CD4-positive, alpha-beta T cell treated with Interleukin-17A for 4 hours (primary cell): ENCODE measurements around the gene SMTNL1.
A peak's percentile ranks its signal among the peaks of the same experiment; 100 is the strongest.

Experiments used
- DNase-seq: peaks from one replicate; pipeline ENCODE4 v3.0.0-alpha.2; 2020; ENCODE audit warnings: mixed read lengths

Gene SMTNL1

DNA sequence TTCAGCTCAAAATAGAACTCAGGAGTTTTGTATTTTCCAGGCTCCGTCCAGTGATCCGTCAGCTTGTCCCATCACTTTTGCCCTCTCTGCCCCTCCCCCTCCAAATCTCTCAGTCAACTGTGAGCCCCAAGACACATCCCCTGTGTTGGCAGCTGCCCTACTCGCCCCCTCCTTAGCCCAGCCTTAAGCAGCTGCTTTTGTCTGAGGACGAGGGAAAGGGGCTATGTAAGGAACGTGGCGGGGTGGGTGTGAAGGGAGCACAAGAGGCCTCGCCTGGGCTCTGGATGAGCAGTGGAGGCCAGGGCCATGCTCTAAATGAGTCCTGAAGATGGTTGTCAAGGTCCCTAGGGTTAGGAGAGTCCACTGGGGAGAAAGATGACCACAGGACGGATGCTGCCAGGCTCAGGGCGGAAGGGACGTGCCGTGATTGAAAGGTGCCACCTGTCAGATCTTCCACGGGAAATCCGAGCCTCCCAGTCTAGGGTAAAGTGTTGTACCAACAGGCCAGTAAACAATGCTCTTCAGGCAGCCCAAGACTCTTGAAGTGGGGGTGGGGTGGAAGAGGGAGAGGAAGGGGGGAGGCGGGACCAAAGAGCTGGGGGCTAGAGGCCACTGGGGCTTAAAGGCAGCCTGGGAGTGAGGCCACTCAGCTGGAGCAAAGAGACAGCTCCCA is at the start of gene SMTNL1:
TSS of gene SMTNL1 (plus strand) at position 649 of the 673 bp plus-strand sequence. CDS start 5,048 bp downstream, outside the sequence.
- no peak for DNase-seq

- DNase-seq = no peak
Measured at GRCh38 chr11:57487920-57488659, 49.3 kb upstream of the SMTNL1 start.

GRCh38 chr11:57490456-57491248 is 46.7 kb upstream of the SMTNL1 start:
- no peak for DNase-seq

DNA sequence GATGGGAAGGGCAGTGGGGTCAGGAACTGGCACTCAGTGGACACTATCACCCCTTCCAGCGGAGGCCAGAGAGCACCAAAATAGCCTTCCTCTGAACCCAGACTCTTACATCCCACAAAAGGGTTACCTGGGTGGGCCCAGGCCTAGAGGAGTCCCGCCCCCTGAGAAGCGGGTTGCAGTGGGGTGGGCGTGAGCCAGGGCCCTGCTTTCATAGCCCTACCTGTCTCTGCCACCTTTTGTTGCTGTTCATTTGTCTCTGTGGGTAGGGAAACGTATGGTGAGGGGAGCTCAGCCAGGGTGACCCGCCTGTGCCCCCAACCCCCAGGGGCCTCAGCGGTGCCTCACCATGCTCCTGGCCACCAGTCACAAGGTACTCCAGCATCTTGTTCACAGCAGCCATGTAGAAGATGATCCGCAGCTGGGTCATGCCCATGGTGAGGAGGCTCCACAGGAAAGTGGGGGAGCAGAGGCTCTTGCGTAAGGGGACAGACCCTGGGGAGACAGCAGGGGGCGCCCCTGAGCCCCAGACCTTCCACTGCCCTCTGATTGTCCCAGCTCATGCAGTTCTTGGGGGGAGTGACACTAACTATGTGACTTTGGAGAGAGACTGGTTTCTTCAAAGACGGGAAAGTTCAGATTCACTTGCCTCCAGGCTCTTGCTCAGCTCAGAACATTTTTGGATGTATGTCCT is 45.9 kb upstream of the SMTNL1 start:
- DNase-seq = peak; percentile 69

GRCh38 chr11:57493507-57494503 is 43.6 kb upstream of the SMTNL1 start:
- peak; percentile 83 for DNase-seq

GRCh38 chr11:57496109-57496820 is 41.1 kb upstream of the SMTNL1 start:
- DNase-seq = no peak

DNA sequence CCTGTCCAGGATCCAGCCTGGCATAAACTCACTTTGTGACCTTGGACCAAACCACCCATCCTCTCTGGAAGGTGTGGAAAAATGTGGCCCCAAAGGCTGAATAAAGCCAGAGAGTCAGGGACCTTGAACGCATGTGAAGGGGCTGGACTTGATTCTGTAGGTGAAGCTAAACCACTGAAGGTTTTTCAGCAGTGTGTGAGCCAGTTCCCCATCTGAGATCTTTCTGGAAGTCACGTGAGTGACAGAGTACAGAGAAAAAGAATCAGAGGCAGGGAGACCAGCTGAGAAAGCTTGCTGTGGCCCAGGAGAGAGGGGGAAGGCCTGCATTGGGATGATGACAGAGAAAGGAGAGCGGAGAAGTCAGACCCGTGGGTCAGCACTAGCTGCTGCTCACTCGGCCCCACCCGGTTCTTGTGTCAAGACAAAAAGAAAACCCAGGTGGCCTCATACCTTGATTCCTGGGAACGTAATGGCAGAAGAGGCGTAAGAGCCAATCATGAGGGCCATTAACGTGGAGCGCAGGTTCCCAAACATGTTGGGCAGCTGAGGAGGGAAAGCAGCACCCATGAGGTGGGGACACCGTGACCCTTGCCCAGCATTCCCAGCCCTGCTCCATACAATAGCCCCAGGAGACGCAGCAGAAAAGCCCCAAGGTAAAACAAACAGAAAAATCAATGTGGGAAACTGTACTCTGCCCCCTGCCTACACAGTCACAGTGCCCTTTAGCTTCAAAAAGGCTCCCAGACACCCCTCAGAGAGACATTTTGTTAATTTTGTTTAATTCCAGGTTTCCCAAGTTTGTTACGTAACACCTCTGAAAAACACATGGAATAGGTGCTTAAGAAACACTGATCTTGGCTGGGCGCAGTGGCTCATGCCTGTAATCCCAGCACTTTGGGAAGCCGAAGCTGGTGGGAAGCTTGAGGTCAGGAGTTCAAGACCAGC is 39.8 kb upstream of the SMTNL1 start:
- DNase-seq = no peak

- no peak for DNase-seq
Measured at GRCh38 chr11:57498540-57498939, 38.9 kb upstream of the SMTNL1 start.

GRCh38 chr11:57499413-57499982 is 37.9 kb upstream of the SMTNL1 start:
- DNase-seq = peak; percentile 37

GRCh38 chr11:57499983-57500461 is 37.4 kb upstream of the SMTNL1 start:
- no peak for DNase-seq

DNA sequence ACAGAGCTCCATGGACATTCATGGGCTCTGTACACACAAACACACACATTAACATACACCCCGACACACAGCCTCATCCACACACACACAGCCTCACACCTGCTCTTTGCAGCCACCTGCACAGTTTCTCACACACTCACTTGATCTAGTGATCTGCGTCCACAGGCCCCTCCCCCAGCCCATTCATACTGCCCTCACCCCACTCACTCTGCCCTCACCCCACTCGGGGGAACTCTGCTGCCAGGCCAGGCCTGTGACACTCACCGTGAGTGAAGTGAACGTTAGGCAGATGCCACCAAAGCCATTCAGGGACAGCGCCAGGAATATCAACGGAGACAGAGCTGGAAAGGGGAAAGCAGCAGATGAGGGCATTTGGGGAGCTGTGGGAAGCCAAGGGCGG is 36.9 kb upstream of the SMTNL1 start:
- no peak for DNase-seq

DNA sequence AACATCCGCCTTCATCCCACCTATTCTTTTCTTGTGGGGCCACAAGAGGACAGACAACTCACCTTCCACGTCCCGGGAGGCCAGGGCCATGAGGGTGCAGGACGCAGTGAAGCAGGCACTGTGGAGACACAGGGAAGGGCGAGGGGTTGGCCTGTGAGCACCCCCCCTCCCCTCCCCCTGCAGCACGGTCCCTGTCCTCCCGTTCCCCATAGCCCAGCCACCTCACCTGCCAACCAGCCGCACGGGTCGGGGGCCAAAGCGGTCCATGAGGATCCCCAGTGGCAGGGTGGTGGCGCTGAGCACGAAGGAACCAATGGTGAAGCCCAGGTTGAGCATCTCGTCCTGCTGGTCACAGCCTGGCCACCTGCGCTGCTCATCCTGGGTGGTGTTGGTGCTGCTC is 36.5 kb upstream of the SMTNL1 start:
- no peak for DNase-seq

DNA sequence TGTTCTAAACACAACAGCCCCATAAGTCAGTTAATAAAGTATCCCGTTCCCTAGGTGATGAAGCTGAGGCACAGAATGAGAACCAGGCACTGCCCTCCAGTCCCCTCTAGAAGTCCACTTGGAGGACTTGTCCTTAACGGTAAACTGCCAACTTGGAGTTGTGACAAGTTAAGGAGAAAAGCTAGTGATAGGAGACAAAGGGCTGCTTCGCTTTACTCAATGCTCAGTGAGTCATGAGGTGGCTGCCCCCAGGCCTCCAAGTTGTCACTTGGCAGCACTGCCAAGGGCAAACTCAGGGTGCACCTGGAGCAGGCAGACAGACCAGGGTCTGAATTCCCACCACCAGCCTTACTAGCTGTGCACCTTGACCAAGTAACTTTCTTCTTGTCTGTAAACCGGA is 35.4 kb upstream of the SMTNL1 start:
- DNase-seq = no peak

- no peak for DNase-seq
Measured at GRCh38 chr11:57502376-57502775, 35.0 kb upstream of the SMTNL1 start.

GRCh38 chr11:57502870-57503269 is 34.5 kb upstream of the SMTNL1 start:
- no peak for DNase-seq

- DNase-seq = no peak
Measured at GRCh38 chr11:57504511-57504910, 32.9 kb upstream of the SMTNL1 start.

GRCh38 chr11:57506522-57506921 is 30.9 kb upstream of the SMTNL1 start:
- no peak for DNase-seq

- DNase-seq = no peak
Measured at GRCh38 chr11:57508341-57509170, 28.8 kb upstream of the SMTNL1 start.
